CD4-positive, alpha-beta T cell treated with Interleukin-17A for 1 hour (primary cell): ENCODE measurements around the gene NT5C3B.
"Not testable (repeated sequence)": the region's sequence is repeated elsewhere in the genome, so short reads cannot be mapped to it uniquely, and the experiment has no call there.

ENCODE experiments used
- DNase-seq: peaks from one replicate; pipeline ENCODE4 v3.0.0-alpha.2; 2020

The NT5C3B gene

DNA sequence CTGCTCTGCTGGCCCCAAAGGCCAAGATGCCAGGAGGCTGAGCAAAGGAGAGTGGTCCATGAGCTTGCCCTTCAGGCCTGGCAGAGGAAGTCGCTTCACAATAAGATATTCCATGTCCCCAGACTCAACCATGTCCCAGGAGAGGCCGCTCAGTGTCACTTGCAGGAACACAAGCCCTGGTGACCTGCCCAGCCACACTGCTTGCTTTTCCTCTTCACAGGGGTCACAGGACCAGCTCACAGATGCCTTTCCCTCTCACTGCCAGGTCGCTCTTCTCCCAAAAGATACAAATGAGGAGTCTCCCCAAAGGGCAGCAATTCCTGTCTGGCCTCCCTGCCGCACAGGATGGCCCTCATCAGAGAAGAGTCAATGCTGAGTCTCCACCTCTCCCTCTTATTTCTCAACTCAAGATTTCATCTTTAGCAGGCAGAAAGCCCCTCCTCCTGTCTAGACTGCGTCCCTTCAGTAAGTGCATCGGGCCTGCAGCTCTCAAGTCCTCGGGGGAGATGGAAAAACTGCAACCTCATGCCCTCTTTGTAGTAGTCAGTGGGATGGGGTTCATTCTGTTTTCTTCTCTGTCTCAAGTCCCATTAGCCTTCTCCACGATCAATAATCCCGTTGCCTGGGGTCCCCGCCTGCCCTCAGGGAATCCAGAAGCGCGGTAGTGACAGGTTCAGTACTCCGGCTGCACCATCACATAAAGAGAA, 54.5 kb downstream of the NT5C3B start:
- DNase-seq, result no peak

DNA sequence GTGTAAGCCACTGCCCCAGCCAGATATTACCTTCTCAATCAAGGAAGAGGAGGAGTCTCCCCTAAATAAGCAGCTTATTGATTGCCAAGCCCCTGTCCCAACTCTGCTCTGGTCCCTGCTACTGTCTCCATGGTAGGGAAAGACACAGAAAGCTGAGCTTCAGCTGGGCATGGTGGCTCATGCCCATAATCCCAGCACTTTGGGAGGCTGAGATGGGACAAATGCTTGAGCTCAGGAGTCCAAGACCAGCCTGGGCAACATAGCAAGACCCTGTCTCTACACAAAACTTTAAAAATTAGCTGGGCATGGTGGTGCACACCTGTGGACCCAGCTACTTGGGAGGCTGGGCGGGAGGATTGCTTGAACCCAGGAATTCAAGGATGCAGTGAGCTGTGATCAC, 56.1 kb downstream of the NT5C3B start:
- no peak for DNase-seq

DNA sequence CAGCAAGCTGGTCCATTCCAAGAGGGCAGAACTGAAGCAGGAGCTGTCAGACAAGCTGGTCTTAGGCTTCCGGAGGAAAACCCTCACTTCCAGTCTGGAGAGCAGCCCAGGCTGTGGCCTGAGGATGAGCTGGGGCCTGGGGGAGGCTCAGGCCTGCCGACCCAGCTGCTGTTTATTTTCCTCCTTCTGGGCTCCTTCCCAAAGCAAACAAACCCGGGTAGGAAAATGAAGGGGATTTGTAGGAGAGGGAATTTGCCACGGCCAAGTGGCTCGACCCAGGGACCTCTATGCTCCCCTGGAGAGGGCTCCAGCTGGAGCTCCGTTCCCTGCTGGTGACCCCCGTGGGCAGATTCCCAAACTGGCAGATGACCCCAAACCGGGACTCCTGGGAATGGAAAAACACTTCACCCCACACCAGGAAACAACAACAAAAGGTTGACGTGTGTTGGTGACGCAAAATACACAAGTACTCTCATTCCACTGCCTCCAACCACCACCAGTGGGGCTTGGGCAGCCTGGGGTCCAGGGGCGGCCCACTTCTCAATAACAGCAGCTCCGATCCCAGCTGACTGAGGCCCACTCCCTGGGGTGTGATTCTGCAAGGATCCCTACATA, 58.4 kb downstream of the NT5C3B start:
- DNase-seq, result no peak

DNA sequence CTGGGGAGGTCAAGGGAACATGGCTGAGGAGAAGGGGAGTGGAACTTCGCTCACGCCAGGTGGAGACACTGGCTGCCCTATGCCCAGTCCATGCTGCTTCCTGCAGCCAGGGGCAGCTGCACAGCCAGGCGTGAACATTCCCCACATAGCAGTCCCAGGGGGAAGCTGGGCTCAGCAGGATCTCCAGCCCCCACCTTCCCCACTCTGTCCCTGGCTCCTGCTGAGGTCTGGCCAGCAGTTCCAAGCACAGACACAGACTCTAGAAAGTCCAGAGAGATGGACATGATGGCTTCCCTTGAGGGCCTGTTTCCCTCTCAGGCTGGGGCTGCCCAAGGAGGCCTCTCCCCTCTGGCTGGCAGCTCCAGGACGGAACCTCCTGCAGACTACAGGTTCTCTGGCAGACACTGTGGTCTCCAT, 58.9 kb downstream of the NT5C3B start:
- DNase-seq, result no peak

DNA sequence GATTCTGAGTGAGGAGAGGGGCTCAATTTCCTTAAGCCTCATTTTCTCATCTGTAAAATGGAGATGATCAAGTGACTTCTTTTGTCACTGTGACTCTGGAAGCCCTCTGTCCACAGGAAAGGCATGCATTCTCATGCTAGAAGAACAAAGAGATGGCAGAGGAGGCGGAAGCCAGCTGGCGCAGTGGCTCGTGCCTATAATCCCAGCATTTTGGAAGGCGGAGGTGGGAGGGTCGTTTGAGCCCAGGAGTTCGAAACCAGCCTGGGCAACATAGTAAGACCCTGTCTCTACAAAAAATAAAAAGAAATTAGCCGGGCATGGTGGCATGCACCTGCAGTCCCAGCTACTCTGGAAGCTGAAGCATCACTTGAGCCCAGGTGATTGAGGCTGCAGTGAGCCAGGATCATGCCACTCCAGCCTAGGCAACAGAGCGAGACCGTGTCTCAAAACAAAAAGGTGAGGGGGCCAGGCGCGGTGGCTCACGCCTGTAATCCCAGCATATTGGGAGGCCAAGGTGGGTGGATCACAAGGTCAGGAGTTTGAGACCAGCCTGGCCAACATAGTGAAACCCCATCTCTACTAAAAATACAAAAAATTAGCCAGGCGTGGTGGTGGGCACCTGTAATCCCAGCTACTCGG, 59.7 kb downstream of the NT5C3B start:
- DNase-seq, result not testable (repeated sequence)

DNA sequence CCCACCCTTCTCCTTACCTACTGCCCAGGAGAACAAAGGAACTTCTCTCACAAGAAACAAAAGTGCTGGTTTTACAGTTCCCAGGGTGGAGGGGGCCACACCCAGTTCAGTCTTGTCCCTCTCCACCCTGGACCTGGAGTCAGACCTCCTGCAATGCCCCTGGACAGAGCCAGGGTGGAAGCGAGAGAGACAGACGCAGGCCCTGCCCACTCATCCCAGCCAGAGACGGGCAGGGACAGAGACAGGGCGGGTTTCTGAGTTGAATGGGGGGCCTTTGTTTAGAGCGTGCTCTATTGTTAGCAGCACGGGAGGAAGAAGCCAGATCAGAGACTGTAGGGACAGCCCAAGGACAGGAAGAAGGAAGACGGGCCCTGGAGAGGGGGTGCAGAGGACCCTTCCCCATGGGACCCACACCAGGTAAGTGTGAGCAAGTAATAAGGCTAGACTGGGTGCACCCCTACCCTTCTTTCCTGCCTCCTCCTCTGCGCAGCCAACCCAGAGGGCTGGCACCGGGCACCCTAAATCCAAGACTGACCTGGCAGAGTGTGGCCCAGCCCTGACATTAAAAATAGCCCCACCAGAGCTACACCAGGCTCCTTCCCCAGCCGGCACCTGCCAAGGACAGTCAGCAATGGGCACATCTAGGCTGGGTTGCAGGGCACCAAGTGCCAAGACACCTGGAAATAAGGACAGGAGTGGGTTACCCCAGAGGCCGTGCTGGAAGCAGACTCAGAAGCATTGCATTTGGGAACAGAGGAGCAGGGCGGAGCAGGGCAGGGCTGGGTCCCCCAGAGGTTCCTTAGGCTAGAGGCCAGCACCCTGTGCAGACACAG, 60.4 kb downstream of the NT5C3B start:
- DNase-seq, result no peak
